OCI-LY1 (cell line): ENCODE measurements around the gene PTPRD.

ENCODE experiments used
- H2AFZ ChIP-seq: fragments of 200-600 bp; sonication (generic), shearing (Covaris generic); 2 replicates; pipeline ENCODE4 v1.6.0; 2014; ENCODE audit warnings: antibody characterized with exemption, mild to moderate bottlenecking, low read length
- H3F3A ChIP-seq: fragments of 200-600 bp; sonication (generic), shearing (Covaris generic); 2 replicates; pipeline ENCODE4 v1.6.0; 2014; ENCODE audit warnings: mild to moderate bottlenecking, antibody characterized with exemption, low read length, moderate library complexity; ENCODE audit not compliant: insufficient read depth
- H3K27ac ChIP-seq: fragments of 200-600 bp; sonication (generic); 2 replicates; pipeline ENCODE4 v1.5.1; 2014; ENCODE audit warnings: low read length, mixed run types, mild to moderate bottlenecking, low read depth; ENCODE audit not compliant: poor library complexity, severe bottlenecking
- H3K27me3 ChIP-seq: fragments of 200-600 bp; sonication (generic); 2 replicates; pipeline ENCODE4 v1.6.0; 2014; ENCODE audit warnings: antibody characterized with exemption, mild to moderate bottlenecking, low read length, moderate library complexity; ENCODE audit not compliant: insufficient read depth
- H3K36me3 ChIP-seq: fragments of 200-600 bp; sonication (generic); 2 replicates; pipeline ENCODE4 v1.6.1; 2014; ENCODE audit warnings: mild to moderate bottlenecking, antibody characterized with exemption, low read length, moderate library complexity, mixed read lengths; ENCODE audit not compliant: insufficient read depth
- H3K4me1 ChIP-seq: fragments of 200-600 bp; sonication (generic); 2 replicates; pipeline ENCODE4 v1.5.1; 2014; ENCODE audit warnings: mild to moderate bottlenecking, low read length, moderate library complexity; ENCODE audit not compliant: insufficient read depth, severe bottlenecking
- H3K4me2 ChIP-seq: fragments of 200-600 bp; sonication (generic), shearing (Covaris generic); 2 replicates; pipeline ENCODE4 v1.6.1; 2014; ENCODE audit warnings: low read length
- H3K4me3 ChIP-seq: fragments of 200-600 bp; sonication (generic); 2 replicates; pipeline ENCODE4 v1.5.1; 2014; ENCODE audit warnings: low read length, low read depth, mild to moderate bottlenecking, mixed read lengths; ENCODE audit not compliant: poor library complexity, severe bottlenecking
- H3K79me2 ChIP-seq: fragments of 200-600 bp; shearing (Covaris generic); 2 replicates; pipeline ENCODE4 v1.6.1; 2016; ENCODE audit warnings: mixed run types, low read length, mixed read lengths; ENCODE audit not compliant: insufficient read depth
- H3K9ac ChIP-seq: fragments of 200-600 bp; sonication (generic), shearing (Covaris generic); 2 replicates; pipeline ENCODE4 v1.6.1; 2014; ENCODE audit warnings: mild to moderate bottlenecking, low read length, mixed read lengths
- H3K9me2 ChIP-seq: fragments of 200-600 bp; sonication (generic), shearing (Covaris generic); 2 replicates; pipeline ENCODE4 v1.6.1; 2014; ENCODE audit warnings: low read depth, mild to moderate bottlenecking, low read length, mixed read lengths
- H3K9me3 ChIP-seq: fragments of 200-600 bp; shearing (Covaris generic); 2 replicates; pipeline ENCODE4 v1.6.1; 2014; ENCODE audit warnings: low read length, mixed read lengths
- H4K20me1 ChIP-seq: fragments of 200-600 bp; sonication (generic), shearing (Covaris generic); 2 replicates; pipeline ENCODE4 v1.6.0; 2016; ENCODE audit warnings: mild to moderate bottlenecking, low read length; ENCODE audit not compliant: insufficient read depth
- CTCF ChIP-seq: fragments of 200-600 bp; sonication (generic), shearing (Covaris generic); IDR thresholded peaks from 2 replicates; pipeline ENCODE4 v1.5.1; 2017; ENCODE audit warnings: mild to moderate bottlenecking, antibody characterized with exemption, low read length, moderate library complexity, mixed read lengths
- EZH2 ChIP-seq: fragments of 200-600 bp; sonication (generic), shearing (Covaris generic); IDR thresholded peaks from 2 replicates; pipeline ENCODE4 v1.8.0; 2017; ENCODE audit warnings: borderline replicate concordance, mixed run types, mild to moderate bottlenecking, antibody characterized with exemption, low read length, moderate library complexity, mixed read lengths

PTPRD gene

GRCh38 chr9:9170439-9171134 lies 1442.2 kb downstream of the PTPRD start:
- Histone ChIP-seq H3K9me3 (no peaks in the 10 kb centered on the region), H3K79me2 (no peaks in the 10 kb centered on the region), H3K4me1 (no peaks in the 10 kb centered on the region), H2AFZ (no peak overlapping the region), H3K4me3 (no peak overlapping the region), H3K27ac (no peak overlapping the region), H3K9me2 (no peaks in the 10 kb centered on the region), H3K9ac (no peak overlapping the region), H3K27me3 (no peaks in the 10 kb centered on the region), H4K20me1 (no peaks in the 10 kb centered on the region), H3K36me3 (no peaks in the 10 kb centered on the region), H3F3A (no peaks in the 10 kb centered on the region), H3K4me2 (no peak overlapping the region)
- TF ChIP-seq CTCF (no peak), EZH2 (no peak)

- Histone ChIP-seq H3F3A (no peaks in the 10 kb centered on the region), H3K79me2 (no peaks in the 10 kb centered on the region), H3K9ac (no peak overlapping the region), H3K4me2 (no peak overlapping the region), H3K27me3 (no peaks in the 10 kb centered on the region), H2AFZ (no peak overlapping the region), H3K9me2 (no peaks in the 10 kb centered on the region), H3K36me3 (no peaks in the 10 kb centered on the region), H3K27ac (no peak overlapping the region), H4K20me1 (no peaks in the 10 kb centered on the region), H3K4me3 (no peak overlapping the region), H3K9me3 (no peaks in the 10 kb centered on the region), H3K4me1 (no peaks in the 10 kb centered on the region)
- TF ChIP-seq EZH2 (no peak), CTCF (no peak)
Measured at GRCh38 chr9:9142001-9142400, 1470.8 kb downstream of the PTPRD start.

GRCh38 chr9:9133526-9133925 lies 1479.3 kb downstream of the PTPRD start:
- no peaks in the 10 kb centered on the region for H3K27me3 ChIP-seq
- no peak overlapping the region for H3K4me2 ChIP-seq
- H3K36me3 ChIP-seq: no peaks in the 10 kb centered on the region
- H3K9ac ChIP-seq: no peak overlapping the region
- no peak overlapping the region for H2AFZ ChIP-seq
- no peak overlapping the region for H3K4me3 ChIP-seq
- no peaks in the 10 kb centered on the region for H3K9me2 ChIP-seq
- no peaks in the 10 kb centered on the region for H3K4me1 ChIP-seq
- H3F3A ChIP-seq: no peaks in the 10 kb centered on the region
- H4K20me1 ChIP-seq: no peaks in the 10 kb centered on the region
- no peaks in the 10 kb centered on the region for H3K79me2 ChIP-seq
- H3K27ac ChIP-seq: no peak overlapping the region
- no peaks in the 10 kb centered on the region for H3K9me3 ChIP-seq
- no peak for TF ChIP-seq EZH2
- no peak for TF ChIP-seq CTCF
